ENCODE measurements around the gene BTF3L4.

DNA sequence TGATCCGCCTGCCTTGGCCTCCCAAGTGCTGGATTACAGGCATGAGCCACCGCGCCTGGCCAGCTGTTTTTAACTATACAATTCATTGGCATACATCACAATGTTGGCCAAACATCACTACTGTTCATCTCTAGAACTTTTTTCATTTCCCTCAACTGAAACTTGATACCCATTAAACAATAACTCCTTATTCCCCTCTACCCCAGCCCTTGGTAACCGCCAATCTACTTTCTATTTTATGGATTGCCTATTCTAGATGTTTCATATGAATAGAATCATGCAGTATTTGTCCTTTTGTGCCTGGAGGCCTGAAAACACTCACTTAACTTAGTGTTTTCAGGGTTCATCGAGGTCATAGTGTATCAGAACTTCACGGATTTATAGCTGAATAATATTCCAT is 16.2 kb downstream of the BTF3L4 start:
- TF ChIP-seq, protein P1, sequence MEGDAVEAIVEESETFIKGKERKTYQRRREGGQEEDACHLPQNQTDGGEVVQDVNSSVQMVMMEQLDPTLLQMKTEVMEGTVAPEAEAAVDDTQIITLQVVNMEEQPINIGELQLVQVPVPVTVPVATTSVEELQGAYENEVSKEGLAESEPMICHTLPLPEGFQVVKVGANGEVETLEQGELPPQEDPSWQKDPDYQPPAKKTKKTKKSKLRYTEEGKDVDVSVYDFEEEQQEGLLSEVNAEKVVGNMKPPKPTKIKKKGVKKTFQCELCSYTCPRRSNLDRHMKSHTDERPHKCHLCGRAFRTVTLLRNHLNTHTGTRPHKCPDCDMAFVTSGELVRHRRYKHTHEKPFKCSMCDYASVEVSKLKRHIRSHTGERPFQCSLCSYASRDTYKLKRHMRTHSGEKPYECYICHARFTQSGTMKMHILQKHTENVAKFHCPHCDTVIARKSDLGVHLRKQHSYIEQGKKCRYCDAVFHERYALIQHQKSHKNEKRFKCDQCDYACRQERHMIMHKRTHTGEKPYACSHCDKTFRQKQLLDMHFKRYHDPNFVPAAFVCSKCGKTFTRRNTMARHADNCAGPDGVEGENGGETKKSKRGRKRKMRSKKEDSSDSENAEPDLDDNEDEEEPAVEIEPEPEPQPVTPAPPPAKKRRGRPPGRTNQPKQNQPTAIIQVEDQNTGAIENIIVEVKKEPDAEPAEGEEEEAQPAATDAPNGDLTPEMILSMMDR (IDR thresholded peaks at IDR 0.05; ENCODE audit: low read length) = no peak
- no peak for TF ChIP-seq EZH2 (IDR thresholded peaks at IDR 0.05; ENCODE audit: borderline replicate concordance, low read length)
